ENCODE measurements around the gene CRYGA. TPM values are rescaled to one million over a fixed set of nuclear protein-coding genes. Genes with fewer than 3 reads are reported as not detected.

The CRYGA gene, protein sequence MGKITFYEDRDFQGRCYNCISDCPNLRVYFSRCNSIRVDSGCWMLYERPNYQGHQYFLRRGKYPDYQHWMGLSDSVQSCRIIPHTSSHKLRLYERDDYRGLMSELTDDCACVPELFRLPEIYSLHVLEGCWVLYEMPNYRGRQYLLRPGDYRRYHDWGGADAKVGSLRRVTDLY
- not detected in 2 replicates for total RNA-seq

DNA sequence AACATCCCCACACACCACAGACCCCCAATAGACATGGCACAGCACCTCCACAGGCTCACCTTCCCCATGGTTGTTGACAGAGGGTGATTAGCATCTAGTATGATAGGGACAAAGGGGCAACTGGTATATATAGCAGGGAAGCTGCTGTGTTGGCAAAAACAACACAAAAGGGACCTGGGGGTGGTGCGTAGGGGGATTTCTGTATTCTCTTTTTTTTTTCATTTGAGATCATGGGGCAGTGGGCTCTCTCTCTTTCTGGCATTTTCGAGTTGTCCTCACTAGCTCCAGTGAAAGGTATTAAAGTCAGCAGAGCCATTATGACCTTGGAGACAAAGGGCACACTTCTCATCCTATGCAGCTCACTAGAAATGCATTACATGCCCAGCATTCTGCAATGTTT, at the start of gene CRYGA:
TSS of gene CRYGA (minus strand) at position 101 of the 400 bp plus-strand sequence. CDS start at position 68, 33 bp downstream.

DNA sequence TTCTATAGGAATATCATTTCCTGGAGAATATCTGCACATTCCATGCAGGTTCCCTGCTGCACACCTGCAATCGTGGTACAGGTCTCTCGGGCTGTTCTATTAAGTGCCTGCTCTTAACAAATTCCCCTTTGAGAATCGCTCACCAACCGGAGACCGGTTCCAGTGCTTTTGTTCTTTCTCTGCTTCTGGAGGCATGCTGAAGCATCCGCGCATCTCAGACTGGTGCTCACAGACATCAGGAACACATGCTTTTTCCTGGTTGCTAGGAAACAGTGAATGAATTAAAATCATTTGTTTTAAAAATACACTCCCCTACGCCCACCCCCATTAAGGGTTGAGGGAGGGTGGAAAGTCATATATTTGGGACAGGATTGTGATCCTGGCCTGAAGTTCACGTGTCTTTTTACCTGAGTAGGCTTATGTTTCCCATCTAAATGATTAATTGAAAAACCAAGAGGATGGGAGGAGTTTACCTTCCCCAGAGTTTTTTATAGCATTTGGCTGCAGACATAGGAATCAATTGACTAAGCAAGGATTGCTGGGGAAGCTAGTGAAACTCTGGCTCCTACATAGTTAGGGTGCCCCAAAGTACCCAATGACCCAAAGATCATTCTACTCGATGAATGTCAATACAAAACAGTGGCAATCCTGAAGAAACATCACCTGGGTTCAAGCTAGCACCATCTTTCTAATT, 26.6 kb upstream of the CRYGA start, which contains the start of gene C2orf80:
TSS of gene C2orf80 (minus strand) at position 221 of the 694 bp plus-strand sequence. CDS start 3,044 bp downstream, outside the sequence.

DNA sequence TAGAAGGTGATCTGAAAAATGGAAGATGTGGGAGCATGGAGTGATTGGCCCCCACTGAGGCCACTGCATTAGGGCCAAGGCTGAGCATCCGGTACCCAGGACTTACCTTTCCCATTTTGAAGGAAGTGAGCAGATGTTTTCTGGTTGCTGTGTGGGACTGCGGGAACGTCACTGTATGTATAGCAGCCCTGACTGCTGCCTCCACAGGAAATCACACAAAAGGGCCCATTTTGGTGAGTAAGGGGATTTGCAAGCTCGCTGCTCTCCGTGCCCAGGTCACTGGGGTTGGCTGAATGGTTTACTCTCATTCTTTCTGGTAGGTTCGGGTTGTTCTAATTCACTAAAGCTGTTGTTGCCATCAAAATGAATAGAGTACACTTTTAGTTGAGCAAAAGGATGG, 17.4 kb downstream of the CRYGA start, which contains the start of gene CRYGB:
TSS of gene CRYGB (minus strand) at position 153 of the 400 bp plus-strand sequence. CDS start at position 115, 38 bp downstream.

DNA sequence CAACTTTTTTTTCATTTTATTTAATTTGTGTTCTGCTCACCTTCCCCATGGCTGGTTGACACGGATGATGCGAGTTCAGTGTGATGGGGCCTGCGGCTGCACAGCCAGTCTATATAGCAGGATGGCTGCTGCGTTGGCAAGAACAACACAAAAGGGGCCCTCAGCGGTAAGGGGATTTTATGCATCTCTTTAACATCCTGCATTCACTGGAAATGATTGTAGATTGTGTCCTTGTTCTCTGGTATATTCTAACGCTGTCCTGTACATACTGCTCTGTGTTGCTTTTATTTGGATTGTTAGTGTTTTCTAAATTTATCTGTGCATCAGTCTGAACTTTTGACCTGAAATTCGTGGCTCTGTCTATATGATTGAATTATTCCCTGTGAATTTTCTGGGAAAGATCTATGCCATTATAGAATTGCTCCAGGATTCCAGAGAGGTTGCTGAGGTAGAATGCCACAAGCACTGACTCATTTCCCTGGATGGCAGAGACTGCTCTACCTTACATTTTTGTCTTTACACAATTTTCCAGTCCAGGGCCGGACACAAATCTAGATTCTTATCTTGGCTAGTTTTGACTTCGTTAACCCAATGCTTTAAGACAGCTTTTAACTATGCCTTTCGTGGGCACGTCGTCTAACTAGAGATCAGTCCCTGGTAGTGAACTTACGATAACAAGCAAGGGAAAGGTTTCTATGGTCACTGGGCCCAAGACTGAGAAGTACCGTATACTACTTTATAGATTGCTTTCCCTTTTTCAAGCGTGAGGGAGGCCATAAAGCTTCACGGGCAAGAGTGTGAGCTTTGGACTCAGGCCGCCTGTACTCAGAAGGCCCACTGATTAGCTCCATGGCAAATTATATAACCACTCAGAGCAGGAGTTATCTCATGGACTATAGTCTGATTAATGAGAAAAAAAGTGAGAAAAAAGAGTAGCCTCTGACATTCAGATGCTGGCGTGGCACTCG, 33.4 kb downstream of the CRYGA start, which contains the start of gene CRYGC:
TSS of gene CRYGC (minus strand) at position 85 of the 968 bp plus-strand sequence. CDS start at position 49, 36 bp downstream.

DNA sequence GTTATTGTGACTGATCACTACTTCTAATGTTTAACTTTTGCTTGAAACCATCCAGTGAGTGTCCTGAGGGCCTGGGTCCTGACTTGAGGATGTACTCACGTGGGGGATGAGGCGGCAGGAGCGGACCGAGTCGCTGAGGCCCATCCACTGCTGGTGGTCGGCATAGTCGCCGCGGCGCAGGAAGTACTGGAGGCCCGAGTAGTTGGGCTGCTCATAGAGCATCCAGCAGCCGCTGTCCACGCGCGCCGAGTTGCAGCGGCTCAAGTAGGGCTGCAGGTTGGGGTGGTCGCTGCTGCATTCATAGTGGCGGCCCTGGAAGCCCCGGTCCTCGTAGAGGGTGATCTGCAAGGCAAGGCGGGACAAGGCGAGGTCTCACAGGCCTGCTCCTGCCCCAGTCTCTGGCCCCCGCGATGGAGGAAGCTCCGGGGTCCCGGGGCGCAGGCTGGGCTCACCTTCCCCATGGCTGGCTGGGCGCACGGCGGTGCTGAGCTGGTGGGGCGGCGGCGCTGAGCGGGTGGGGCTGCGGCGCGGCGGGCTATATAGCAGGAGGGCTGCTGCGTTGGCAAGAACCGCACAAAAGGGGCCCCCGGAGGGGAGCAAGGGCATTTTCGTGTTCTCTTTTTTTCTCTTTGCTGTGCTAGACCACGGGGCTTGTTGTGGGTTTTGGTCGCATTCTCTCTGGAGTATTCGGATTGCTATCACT, 39.2 kb downstream of the CRYGA start, which contains the start of gene CRYGD:
TSS of gene CRYGD (minus strand) at position 512 of the 703 bp plus-strand sequence. CDS start at position 461, 51 bp downstream.

Other genes starting within 250 kb of the CRYGA start
- 6.1 and 8.4 TPM in 2 replicates for gene PLEKHM3, start 138.1 kb downstream of the CRYGA start, total RNA-seq
- not detected in 2 replicates for gene CRYGD, start 39.1 kb downstream of the CRYGA start, total RNA-seq
- not detected in 2 replicates for gene CRYGC, start 33.8 kb downstream of the CRYGA start, total RNA-seq
- not detected in 2 replicates for gene CRYGB, start 17.4 kb downstream of the CRYGA start, total RNA-seq
- gene C2orf80, start 26.4 kb upstream of the CRYGA start, total RNA-seq = not detected in 2 replicates
- gene IDH1, start 91.5 kb upstream of the CRYGA start, total RNA-seq = 50.9 and 57.2 TPM in 2 replicates
- 14.2 and 15.6 TPM in 2 replicates for gene PIKFYVE, start 102.7 kb upstream of the CRYGA start, total RNA-seq
- gene PTH2R, start 243.2 kb upstream of the CRYGA start, total RNA-seq = 0.34 TPM in 1 of 2 replicates, not detected in the other

Measured in cardiac ventricle fibroblast (primary cell).